ENCODE data around the gene OBSCN.

GRCh38 chr1:228337711-228338520 is 130.1 kb downstream of the OBSCN start:
- TF ChIP-seq CTCF (conservative IDR thresholded peaks at IDR 0.05) (no peak), ZFX (IDR thresholded peaks at IDR 0.05) (no peak)

All from C4-2B (cell line).